Fibroblast of the aortic adventitia (primary cell): ENCODE measurements around the gene LCP1. TPM values are rescaled to one million over a fixed set of nuclear protein-coding genes. Genes with fewer than 3 reads are reported as not detected.

Experiments
- small RNA-seq: library from RNA; depleted of rRNA; stranded (forward); fragments of <200 nt; gene quantifications from one replicate; pipeline ENCODE3, GENCODE V24; 2012
- total RNA-seq: library from RNA; depleted of rRNA; stranded (reverse); fragments of >200 nt; gene quantifications from 2 replicates; pipeline ENCODE4 v1.2.3, GENCODE V29; 2012; ENCODE audit warnings: low replicate concordance

Gene LCP1
- total RNA-seq, 1 donor = 0.99 TPM

Small RNA genes within 50 kb of the gene (small RNA-seq; reads per million reads assigned to genes)
- not detected for gene RN7SL288P

Other genes with a start within 250 kb of the LCP1 start
- gene ZC3H13, start 129.4 kb downstream of the LCP1 start, total RNA-seq = 25.3 and 33.1 TPM in 2 replicates
- not detected in 2 replicates for gene CPB2, start 77.1 kb downstream of the LCP1 start, total RNA-seq
- gene LRRC63, start 29.8 kb upstream of the LCP1 start, total RNA-seq = 0.09 and 0.41 TPM in 2 replicates
- gene RUBCNL, start 205.1 kb upstream of the LCP1 start, total RNA-seq = 0.16 and 4.6 TPM in 2 replicates